Sigmoid colon (tissue), 4 donors: ENCODE measurements around the gene SF1.
A peak's percentile ranks its signal among the peaks of the same experiment; 100 is the strongest.

Experiments
- CTCF ChIP-seq, 4 experiments: fragments of 450-650 bp in 3 of 4; fragments of 200-600 bp in 1 of 4; IDR thresholded peaks; one replicate each; pipeline ENCODE4 v1.5.1; 2016 to 2019; ENCODE audit warnings: antibody characterized with exemption in 4 of 4, mild to moderate bottlenecking in 3 of 4, moderate library complexity in 2 of 4
- POLR2A ChIP-seq, 2 donors: fragments of 450-650 bp; IDR thresholded peaks; one replicate each; pipeline ENCODE4 v1.6.1; 2016; ENCODE audit warnings: antibody characterized with exemption in 2 of 2, mild to moderate bottlenecking in 2 of 2, moderate library complexity in 2 of 2
- POLR2AphosphoS5 ChIP-seq, 4 donors: sonication (generic); formaldehyde crosslinking; IDR thresholded peaks; one replicate each; pipeline ENCODE4 v1.6.1; 2017; ENCODE audit warnings: antibody characterized with exemption in 4 of 4

GRCh38 chr11:64745521-64746328 lies 32.6 kb downstream of the SF1 start:
- no peak for TF ChIP-seq CTCF (IDR thresholded peaks at IDR 0.05)
- peak; percentile 65 to 77 for TF ChIP-seq POLR2A (IDR thresholded peaks at IDR 0.05)
- TF ChIP-seq POLR2AphosphoS5 (IDR thresholded peaks at IDR 0.05): peak; percentile 88 to 93 (median 92)
